Activated T-helper 9 cell treated with anti-CD3 and anti-CD28 coated beads, Interleukin-2, amount 50 U/mL, for 16 hours (primary cell): Measurements from ENCODE around the gene MEPCE.
"Not testable (repeated sequence)": the region's sequence is repeated elsewhere in the genome, so short reads cannot be mapped to it uniquely, and the experiment has no call there.

ENCODE experiments used
- DNase-seq: peaks from one replicate; pipeline ENCODE4 v3.0.0-alpha.2; 2020; ENCODE audit warnings: low read depth

MEPCE gene

GRCh38 chr7:100429637-100430492 is at the start of gene MEPCE:
MEPCE (plus strand) TSS chr7:100429831; CDS start chr7:100430019, 188 bp downstream.
- DNase-seq = peak; percentile 95

GRCh38 chr7:100380196-100380595 is 49.4 kb upstream of the MEPCE start:
- DNase-seq = no peak

- not testable (repeated sequence) for DNase-seq
Measured at GRCh38 chr7:100381531-100382233, 47.9 kb upstream of the MEPCE start.

GRCh38 chr7:100382234-100382853 is 47.3 kb upstream of the MEPCE start:
- not testable (repeated sequence) for DNase-seq

- no peak for DNase-seq
Measured at GRCh38 chr7:100384628-100385294, 44.9 kb upstream of the MEPCE start.

GRCh38 chr7:100386940-100387339 is 42.7 kb upstream of the MEPCE start:
- no peak for DNase-seq

GRCh38 chr7:100387695-100388094 is 41.9 kb upstream of the MEPCE start:
- no peak for DNase-seq

- no peak for DNase-seq
Measured at GRCh38 chr7:100389437-100390088, 40.1 kb upstream of the MEPCE start.

- no peak for DNase-seq
Measured at GRCh38 chr7:100390286-100391009, 39.2 kb upstream of the MEPCE start.

- no peak for DNase-seq
Measured at GRCh38 chr7:100393233-100393905, 36.3 kb upstream of the MEPCE start.

- DNase-seq = no peak
Measured at GRCh38 chr7:100394077-100394476, 35.6 kb upstream of the MEPCE start.

GRCh38 chr7:100396421-100396982 is 33.1 kb upstream of the MEPCE start:
- peak; percentile 34 for DNase-seq

GRCh38 chr7:100397315-100398081 is 32.1 kb upstream of the MEPCE start:
- no peak for DNase-seq

- DNase-seq = no peak
Measured at GRCh38 chr7:100398239-100398638, 31.4 kb upstream of the MEPCE start.

- DNase-seq = no peak
Measured at GRCh38 chr7:100400041-100400440, 29.6 kb upstream of the MEPCE start.

- no peak for DNase-seq
Measured at GRCh38 chr7:100400656-100401055, 29.0 kb upstream of the MEPCE start.

GRCh38 chr7:100401811-100402210 is 27.8 kb upstream of the MEPCE start:
- no peak for DNase-seq

- no peak for DNase-seq
Measured at GRCh38 chr7:100402241-100402640, 27.4 kb upstream of the MEPCE start.

GRCh38 chr7:100406767-100407166 is 22.9 kb upstream of the MEPCE start:
- no peak for DNase-seq
